ENCODE measurements around the gene HTR7.

DNA sequence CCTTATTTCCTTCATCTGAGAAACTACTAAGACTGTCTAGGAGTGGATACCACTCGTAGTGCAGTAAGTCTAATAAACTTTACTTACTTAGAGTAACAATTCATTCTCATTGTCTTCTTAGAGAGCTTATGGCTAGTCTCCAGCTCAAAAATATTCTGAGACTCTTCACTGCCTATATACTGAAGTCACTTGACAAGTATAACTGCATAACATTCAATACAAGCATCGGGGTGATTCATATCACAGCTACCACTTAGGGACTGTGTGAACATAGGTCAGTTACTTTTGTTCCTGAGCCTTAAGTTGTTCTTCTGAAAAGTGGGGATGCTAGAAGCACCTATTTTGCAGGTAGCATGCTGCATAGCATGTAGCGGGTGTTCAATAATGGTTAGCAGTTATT, 111.0 kb downstream of the HTR7 start:
- no peak for TF ChIP-seq POLR2AphosphoS5 (IDR thresholded peaks at IDR 0.05; ENCODE audit: borderline replicate concordance, low read depth, low read length)
- TF ChIP-seq EZH2 (IDR thresholded peaks at IDR 0.05), result no peak
- TF ChIP-seq FOXP2 (optimal IDR thresholded peaks at IDR 0.05; ENCODE audit: control extremely low read depth, extremely low read length, insufficient read depth), result no peak

Data from SK-N-MC (cell line).